Neural progenitor cell (in vitro differentiated cells): ENCODE measurements around the gene LIPG.

Source experiments
- CTCF ChIP-seq: fragments of 200-600 bp; sonication (generic); IDR thresholded peaks from 2 replicates; pipeline ENCODE4 v1.5.1; 2017; ENCODE audit warnings: antibody characterized with exemption, mild to moderate bottlenecking
- EZH2 ChIP-seq: fragments of 200-600 bp; sonication (generic); IDR thresholded peaks from 2 replicates; pipeline ENCODE4 v1.6.1; 2017; ENCODE audit warnings: antibody characterized with exemption, mild to moderate bottlenecking, moderate library complexity

DNA sequence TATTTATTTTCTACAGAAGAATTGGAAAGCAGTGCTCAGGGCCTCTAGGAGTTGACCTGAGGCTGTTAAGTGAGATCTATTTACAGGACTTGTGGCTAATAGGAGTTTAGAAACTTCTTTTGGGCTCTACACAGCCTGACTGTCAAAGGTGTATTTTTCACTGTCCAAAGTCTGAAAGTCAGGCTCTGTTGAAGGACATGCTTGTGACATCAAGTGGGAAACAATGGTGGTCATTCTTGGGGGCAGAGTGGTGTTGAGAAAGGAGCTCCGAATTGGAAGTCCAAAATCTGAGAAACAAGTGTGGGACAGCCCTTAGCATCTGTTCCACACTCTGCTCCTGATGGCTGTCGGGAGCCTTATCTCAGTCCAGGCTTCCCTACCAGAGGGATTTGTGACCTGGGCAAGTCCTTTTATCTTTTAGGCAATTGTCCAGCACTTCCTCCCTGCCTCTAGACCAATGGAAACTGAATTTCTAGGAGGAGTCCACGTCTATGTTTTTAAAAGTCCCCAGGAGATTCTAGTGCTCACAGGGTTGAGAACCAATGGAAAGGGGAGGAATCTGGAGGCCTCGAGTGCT, 76.4 kb downstream of the LIPG start:
- TF ChIP-seq CTCF = no peak
- TF ChIP-seq EZH2 = no peak
